HG03469 (cell line): ENCODE data around the gene ERF.

Experiments
- ATAC-seq: cut with Tn5 transposase; IDR thresholded peaks from one replicate; pipeline ENCODE4 v1.9.1; 2021; ENCODE audit warnings: mild to moderate bottlenecking, moderate library complexity, moderate number of reproducible peaks; ENCODE audit not compliant: unreplicated experiment

ERF gene

GRCh38 chr19:42242512-42243409 is 12.2 kb downstream of the ERF start, which contains the start of gene GSK3A:
Gene GSK3A (minus strand): TSS chr19:42242602. CDS start chr19:42242465, 137 bp downstream.
- ATAC-seq = peak; percentile 41

DNA sequence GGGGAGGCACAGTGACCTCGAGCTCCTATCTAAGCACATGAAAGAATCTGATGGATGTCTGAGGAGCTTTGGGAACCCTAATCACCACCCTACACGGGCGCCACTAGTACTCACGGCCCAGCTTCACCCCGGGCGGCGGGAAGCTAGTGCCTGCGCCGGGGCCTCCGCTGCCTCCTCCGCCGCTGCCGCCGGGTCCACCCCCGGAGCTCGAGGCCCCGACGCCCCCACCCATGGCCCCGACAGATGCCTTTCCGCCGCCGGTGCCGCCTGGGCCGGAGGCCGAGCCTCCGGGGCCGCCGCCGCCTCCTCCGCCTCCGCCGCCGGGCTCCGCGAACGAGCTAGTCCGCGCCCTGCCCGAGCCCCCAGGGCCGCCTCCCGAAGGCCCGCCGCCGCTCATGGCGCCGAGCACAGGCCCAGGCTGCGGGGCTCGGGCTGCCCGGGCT is 12.8 kb downstream of the ERF start:
- no peak for ATAC-seq

- no peak for ATAC-seq
Measured at GRCh38 chr19:42241279-42241678, 13.6 kb downstream of the ERF start.

GRCh38 chr19:42239544-42240220 is 15.2 kb downstream of the ERF start:
- ATAC-seq = no peak

- no peak for ATAC-seq
Measured at GRCh38 chr19:42235181-42235580, 19.7 kb downstream of the ERF start.

DNA sequence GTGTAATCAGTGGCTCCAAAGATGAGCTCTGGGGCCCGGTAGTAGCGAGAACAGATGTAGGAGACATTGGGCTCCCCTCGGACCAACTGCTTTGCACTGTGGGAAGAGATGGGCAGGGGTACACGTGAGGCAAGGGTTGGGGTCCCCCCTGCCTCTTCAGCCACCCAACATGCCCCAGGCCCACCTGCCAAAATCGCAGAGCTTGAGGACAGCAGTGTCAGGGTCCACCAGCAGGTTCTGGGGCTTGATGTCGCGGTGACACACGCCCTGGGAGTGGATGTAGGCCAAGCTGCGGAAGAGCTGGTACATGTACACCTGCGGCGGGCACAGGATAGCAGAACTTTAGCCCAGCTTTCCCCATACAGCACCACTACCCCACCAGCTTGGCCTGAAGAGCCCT is 20.6 kb downstream of the ERF start:
- ATAC-seq = no peak

DNA sequence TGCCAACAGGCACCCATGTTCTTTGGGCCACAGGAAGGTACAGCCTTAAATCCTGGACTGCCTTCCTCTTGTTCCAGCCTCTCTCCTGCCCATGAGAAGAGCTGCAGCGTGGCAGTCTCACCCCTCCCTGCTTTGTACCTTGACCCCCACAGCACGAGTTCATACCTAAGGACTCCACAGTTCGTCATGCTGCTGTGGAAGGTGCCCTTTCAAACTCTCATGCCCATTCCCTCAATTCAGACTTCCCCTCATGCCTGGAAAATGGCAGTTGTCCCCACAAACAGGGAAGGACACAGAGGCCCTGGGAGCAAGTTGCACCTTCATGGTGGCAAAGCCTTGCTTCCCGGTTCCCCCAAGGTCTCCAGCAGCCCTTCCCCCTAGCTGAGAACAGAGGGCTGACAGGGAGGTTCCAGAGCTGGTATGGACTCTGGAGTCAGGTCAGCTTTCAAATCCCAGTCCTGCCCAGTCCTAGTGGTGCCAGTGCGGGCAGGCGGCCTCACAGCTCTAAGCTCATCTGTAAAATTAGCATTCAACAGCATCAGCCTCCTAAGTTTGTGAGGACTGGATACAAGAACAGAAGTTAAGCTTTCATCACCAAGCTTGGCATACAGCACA is 21.1 kb downstream of the ERF start:
- no peak for ATAC-seq

DNA sequence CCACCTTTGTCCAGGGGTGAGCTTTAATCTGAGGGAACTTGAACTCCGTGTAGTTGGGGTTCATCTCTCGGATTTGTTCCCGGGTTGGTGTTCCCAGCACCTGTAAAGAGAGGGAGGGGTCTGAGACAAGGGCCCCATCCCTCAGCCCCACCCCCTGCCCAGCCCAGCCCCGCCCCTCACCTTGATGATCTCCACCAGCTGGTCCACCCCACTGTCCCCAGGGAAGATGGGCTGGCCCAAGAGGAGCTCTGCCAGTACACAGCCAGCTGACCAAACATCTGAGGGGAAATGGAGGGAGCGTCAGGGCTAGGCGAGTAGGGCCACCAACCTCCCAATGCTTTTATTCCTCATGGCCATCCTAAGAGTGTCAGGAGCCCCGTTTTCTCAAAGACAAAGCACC is 21.8 kb downstream of the ERF start:
- ATAC-seq = no peak

GRCh38 chr19:42232435-42232834 is 22.5 kb downstream of the ERF start:
- ATAC-seq = no peak

- ATAC-seq = no peak
Measured at GRCh38 chr19:42230571-42230970, 24.4 kb downstream of the ERF start.

GRCh38 chr19:42229855-42230351 is 25.0 kb downstream of the ERF start:
- ATAC-seq = no peak

DNA sequence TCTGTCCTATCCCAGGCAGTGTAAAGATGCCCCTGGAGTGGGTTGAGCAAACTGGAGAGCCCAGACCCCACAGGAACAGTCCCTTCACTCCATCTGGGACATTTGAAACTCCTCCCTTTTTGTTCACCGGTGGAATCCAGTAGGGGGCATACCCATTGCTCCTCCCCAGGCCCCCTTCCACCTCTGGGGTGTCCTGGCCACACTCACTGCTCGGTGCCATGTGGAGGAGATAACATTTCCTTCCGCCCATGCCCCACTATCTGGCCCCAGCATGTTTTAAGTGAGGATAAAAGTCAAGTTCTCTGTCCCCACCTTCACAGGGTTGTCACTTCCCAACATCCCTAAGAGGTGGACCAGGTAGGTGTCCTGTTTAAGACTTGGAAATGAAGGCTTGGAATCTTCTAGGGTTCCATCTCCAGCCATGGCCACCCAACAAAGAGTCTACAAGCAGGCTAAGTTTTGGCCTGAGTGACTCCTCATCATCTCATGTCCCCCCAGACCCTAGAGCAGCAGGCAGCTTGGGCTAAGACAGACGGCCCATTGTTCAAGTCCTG is 25.6 kb downstream of the ERF start:
- no peak for ATAC-seq

- no peak for ATAC-seq
Measured at GRCh38 chr19:42228641-42229040, 26.3 kb downstream of the ERF start.

- no peak for ATAC-seq
Measured at GRCh38 chr19:42226886-42227285, 28.0 kb downstream of the ERF start.

- no peak for ATAC-seq
Measured at GRCh38 chr19:42225718-42226292, 29.1 kb downstream of the ERF start.

GRCh38 chr19:42224940-42225717 is 29.8 kb downstream of the ERF start:
- ATAC-seq = no peak

GRCh38 chr19:42220751-42221097 is 34.2 kb downstream of the ERF start:
- no peak for ATAC-seq

- ATAC-seq = peak; percentile 77
Measured at GRCh38 chr19:42219812-42220750, 34.8 kb downstream of the ERF start, which contains the start of gene ZNF526. Gene ZNF526 (plus strand): TSS chr19:42220312. CDS start chr19:42224404, 4,092 bp downstream.
